NCI-H2029 (cell line): Measurements from ENCODE around the gene AHNAK.

Source experiments
- DNase-seq: peaks from one replicate; lab custom pipeline; 2025; lab: John Stamatoyannopoulos, UW

AHNAK gene

DNA sequence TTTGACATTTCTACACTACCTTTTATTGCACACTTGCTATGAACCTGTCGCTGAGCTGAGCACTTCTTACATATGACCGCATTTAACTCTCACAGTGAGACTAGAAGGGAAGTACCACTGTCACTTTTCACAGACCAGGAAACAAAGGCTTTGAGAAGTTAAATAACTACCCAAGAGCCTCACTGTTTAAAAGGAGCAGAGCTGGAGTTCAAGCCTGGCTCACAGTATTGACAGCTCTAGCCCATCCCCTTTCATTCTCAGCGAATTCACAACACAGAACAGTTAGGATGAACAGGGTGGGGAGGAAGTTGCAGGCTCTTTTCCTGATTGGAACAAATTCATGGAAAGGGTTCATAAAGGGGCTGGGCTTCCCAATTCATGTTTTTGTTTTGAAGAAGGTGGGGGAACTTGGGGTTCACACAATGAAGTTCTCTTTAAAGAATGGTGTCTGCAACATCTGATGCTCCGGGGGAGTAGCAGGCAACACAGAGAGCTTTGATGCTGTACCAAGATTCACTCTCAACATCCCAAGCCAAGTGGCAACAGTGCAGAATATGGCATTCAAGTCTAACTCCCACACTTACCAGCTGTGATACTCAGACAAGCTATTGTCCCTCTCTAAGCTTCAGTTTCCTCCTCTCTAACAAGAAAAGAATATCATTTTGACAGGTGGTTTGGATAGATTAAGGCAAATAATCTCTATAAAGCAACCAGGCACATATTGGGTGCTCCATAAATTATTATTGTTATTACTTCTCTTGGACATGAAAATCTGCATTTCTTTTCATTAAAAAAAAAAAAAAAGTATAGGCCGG, 110.6 kb downstream of the AHNAK start:
- DNase-seq, result no peak

DNA sequence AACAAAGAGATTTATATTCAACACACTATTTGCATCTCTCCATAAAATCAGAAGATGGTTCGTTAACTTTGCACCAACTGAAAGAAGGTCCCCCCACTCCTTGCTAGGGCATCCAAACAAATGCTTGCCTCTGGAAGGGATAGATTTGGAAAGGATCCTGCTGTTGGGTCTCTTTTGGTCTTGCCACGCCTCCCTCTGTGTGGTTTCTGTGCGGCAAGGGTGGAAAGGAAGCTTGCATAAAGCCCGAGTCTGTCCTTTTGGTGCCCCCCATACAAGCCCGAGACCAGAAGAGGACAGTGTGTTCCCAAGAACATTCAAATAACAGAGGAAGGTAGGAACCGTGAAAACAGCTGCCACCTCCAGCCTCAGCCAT, 112.7 kb downstream of the AHNAK start:
- DNase-seq, result no peak

GRCh38 chr11:62433141-62433903, 113.3 kb downstream of the AHNAK start:
- no peak for DNase-seq

DNA sequence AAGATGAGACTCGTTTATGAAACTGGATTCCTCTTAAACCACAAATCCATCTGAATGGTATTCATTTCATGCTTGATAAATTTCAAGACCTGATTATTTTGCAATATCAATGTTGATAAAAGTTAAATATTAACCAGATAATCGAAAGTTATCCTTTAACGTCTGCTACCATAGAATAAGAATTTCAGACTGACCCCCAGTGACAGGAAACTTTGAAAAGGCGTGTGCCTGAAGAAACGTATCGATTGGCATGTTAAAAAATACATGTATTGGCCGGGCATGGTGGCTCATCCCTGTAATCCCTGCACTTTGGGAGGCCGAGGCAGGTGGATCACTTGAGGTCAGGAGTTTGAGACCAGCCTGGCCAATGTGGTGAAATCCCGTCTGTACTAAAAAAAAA, 113.9 kb downstream of the AHNAK start:
- DNase-seq, result no peak

- no peak for DNase-seq
Observed at GRCh38 chr11:62431171-62431901, 115.3 kb downstream of the AHNAK start.

- no peak for DNase-seq
Observed at GRCh38 chr11:62430425-62430824, 116.2 kb downstream of the AHNAK start.

GRCh38 chr11:62428871-62429560, 117.6 kb downstream of the AHNAK start:
- no peak for DNase-seq

DNA sequence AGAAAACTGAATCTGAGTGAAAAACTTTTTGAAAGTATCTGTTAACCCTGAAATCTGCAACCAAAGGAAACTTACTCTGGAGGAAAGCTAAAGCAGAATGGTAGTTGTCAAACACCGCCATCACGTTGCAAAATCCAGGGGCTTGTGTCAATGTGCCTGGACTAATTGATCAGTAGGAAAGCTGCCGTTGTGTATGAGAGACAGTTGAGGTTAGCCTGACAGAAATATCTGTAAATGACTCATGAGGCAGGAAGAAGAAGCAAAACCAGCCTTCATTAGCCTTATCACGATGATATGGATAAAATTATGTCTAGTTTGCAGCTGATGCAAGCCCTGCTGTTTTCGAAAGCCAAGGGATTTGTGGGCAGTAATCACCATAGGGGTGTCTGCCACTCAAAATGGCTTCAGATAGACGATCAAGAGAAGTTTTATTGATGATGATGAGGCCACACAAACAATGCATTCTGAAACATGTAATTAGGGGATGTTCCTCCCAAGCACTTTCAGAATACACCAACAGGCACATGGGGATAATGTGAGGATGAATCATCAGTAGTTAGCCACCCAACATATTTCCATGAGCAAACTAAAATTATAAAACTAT, 118.9 kb downstream of the AHNAK start:
- no peak for DNase-seq

DNA sequence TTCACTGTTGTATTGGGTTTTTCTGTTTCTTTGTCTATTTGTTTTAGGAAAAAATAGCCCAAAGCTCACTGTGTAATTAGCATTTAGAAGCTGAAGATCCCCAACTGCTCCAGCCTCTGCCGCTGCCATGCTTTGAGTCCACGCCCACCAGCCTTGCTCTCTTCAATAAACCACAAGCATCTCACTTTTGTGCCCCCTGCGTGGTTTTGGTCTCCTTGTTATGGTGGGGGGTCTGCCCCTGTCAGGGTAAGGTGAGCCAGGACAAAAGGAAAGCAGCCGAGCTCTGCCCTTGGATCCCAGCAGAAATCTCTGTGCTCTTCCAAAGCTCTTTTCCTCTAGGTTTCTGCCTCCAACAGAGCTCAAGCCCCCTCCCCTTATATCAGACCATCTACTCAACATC, 123.6 kb downstream of the AHNAK start:
- DNase-seq, result no peak

DNA sequence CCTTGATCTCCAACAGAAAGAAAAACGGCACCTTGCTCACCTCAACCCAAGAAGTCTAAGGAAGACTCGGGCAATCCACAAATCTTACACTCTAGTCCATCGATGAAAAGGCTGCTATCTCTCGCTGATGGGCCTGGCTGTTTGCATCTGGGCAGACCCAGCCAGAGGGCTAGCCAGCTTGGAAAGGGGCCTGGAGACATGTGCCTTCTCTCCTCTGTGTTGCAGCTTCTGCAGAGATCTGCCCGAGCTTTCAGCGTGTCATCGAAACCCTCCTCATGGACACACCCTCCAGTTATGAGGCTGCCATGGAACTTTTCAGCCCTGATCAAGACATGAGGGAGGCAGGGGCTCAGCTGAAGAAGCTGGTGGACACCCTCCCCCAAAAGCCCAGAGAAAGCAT, 124.6 kb downstream of the AHNAK start:
- no peak for DNase-seq

DNA sequence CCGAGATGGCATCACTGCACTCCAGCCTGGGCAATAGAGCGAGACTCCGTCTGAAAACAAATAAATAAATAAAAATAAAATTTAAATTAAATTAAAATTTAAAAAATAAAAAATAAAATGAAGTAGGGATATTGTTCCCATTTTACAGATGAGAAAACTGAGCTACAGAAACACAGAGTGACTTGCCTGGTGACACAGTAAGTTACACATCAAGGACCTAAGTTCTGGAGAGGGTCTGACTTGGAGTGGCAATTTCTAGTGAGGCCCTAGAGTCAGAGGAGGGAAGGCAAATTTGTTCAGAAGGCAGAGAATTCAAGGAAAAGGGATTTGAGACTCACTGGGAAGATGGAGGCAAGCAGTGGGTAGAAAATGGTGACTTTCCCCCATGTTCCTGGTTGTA, 125.7 kb downstream of the AHNAK start:
- no peak for DNase-seq

DNA sequence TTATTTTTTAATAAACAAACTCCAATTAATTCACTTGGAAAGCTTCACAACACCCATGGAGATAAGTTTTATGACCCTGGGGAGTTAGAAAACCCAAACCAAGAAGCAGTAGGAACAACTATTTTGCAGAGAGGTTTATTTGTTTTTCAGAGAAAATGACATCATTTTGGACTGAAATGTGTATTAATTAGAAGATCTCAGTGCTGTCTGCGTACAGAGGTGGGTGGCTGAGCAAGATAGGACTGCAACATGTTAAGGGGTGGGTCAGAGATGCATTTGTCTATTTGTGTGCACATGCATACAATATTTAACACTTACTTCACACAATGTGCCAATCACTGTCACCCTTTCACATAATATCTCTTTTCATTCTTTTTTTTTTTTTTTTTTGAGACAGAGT, 126.7 kb downstream of the AHNAK start:
- DNase-seq, result no peak

- no peak for DNase-seq
Observed at GRCh38 chr11:62419314-62419929, 127.2 kb downstream of the AHNAK start.

DNA sequence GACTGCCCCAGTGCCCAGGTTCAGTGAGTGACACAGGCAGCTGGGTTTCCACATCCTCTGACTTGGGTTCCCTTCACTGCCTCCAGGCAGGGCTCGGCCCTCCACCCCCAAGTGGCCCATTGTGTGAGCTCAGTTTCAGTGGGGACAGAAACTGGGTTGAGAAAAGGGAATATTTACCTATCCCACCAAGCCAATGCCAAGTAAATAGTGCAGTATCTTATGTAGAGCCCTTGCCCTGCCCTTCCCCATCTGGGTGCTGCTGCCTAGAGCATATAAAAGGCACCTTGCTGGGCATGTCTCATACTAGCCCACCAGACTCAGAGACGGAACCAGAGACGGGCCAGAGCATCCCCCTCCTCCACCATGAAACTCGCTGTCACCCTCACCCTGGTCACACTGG, 127.9 kb downstream of the AHNAK start, which contains the start of gene SCGB1A1:
Gene SCGB1A1 (plus strand): TSS at position 301 of the 400 bp plus-strand sequence. CDS start 63 bp downstream, at position 364.
- no peak for DNase-seq

DNA sequence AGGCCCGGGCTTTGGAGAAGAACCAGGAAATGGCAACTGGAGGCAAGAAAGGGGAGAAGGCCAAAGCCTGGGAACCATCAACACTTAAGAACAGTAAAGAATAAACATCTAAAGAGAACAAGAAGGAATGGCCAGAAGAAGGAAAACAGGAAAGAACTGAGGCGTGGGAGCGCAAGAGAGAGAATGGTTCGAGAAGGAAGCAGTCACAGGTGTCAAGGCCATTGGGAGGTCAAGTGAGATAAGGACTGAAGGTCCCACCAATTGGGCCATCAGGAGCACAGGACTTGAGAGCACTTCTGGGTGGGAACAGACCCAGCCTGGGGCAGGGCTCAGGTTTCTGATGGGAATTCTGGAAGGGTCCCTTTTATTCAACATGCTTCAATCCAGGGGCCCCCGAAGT, 128.5 kb downstream of the AHNAK start:
- no peak for DNase-seq

- DNase-seq, result no peak
Observed at GRCh38 chr11:62416596-62416995, 130.0 kb downstream of the AHNAK start.

GRCh38 chr11:62413060-62413696, 133.4 kb downstream of the AHNAK start:
- DNase-seq, result no peak

DNA sequence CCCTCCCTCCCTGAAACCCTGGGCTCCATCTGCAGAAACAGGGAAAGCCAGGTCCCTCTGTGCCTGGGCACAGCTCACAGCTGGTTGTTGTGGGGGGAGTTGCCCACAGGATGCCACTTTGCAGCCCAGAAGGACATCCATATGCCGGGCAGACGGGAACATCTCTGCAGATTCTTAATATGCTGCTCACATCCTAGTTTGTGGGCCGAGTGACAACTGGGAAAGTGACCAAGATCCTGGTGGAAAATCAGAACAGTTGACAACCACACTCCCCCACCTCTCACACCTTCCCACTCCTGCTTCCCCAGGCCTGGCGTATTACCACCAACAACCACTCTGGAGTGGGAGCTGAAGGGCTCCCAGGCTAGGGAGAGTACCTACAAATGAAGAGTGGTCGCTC, 135.1 kb downstream of the AHNAK start:
- no peak for DNase-seq

DNA sequence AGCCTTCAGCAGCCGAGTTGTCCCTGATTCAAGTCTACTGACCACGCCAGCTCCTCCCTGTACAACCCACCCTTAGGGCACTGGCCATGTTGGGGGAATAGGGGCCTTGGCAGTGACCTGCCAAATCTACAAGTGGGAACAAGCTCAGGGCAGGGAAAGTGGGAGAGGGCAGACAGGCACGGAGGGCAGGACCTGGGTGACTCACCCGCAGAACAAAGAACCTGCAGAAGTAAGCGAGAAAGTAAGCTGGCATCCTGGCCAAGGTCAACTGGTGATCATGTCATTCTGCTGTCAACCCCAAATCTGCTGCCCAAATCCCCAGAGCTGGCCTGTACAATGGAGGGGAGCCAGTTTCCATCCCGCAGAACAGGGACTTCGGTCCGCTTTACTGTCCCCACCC, 135.6 kb downstream of the AHNAK start:
- no peak for DNase-seq

DNA sequence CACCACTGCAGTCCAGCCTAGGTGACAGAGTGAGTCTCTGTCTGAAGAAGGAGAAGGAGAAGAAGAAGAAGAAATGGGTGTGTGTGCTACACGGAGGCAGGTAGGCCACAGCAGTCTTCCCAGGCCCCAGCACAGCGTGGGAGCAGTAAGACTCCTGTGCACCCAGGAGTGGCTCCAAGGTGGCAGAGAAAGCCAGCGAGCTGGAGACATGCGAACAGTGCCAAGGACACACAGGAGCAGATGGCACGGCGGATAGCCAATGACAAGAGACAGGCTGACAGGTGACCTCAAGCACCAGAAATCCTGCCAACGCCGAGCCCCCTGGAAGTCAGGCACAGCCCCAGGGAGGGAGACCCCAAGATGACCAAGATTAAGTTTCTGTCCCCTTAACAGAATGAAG, 136.8 kb downstream of the AHNAK start:
- no peak for DNase-seq

DNA sequence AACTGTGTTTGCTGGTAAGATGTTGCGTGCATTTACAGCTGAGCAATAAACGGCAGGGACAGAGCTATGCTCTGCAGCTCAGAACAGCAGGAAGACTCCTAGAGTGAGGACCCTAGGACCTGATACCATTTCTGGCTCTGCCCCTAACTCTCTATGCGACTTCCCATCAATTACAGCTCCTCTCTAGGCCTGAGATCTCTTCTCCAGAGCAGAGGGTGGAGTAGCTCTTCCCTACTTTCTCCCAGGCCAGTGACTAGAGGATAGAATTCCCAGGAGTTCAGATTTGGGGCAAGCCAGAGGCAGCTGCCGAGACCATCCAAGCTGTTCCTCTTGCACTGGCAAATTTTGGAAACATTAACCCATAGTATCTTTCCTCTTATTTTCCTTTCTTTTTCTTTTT, 140.6 kb downstream of the AHNAK start:
- no peak for DNase-seq
